Endothelial cell (in vitro differentiated cells): ENCODE measurements around the gene GSG1L. TPM values are rescaled to one million over a fixed set of nuclear protein-coding genes. Genes with fewer than 3 reads are reported as not detected.

Experiments used
- DNase-seq: peaks from one replicate; pipeline ENCODE4 v3.0.0; 2021; ENCODE audit warnings: low spot score
- H3K27ac Mint-ChIP-seq: one replicate; pipeline ENCODE4 v1.8.0; 2021; ENCODE audit warnings: mixed read lengths, inconsistent platforms; ENCODE audit not compliant: unreplicated experiment
- H3K27me3 Mint-ChIP-seq: one replicate; pipeline ENCODE4 v1.8.0; 2021; ENCODE audit warnings: mild to moderate bottlenecking, moderate library complexity, mixed read lengths, inconsistent platforms; ENCODE audit not compliant: unreplicated experiment
- H3K36me3 Mint-ChIP-seq: one replicate; pipeline ENCODE4 v1.8.0; 2021; ENCODE audit warnings: mild to moderate bottlenecking, low read depth, mixed read lengths, inconsistent platforms; ENCODE audit not compliant: unreplicated experiment
- H3K4me1 Mint-ChIP-seq: one replicate; pipeline ENCODE4 v1.8.0; 2021; ENCODE audit warnings: mild to moderate bottlenecking, mixed read lengths, inconsistent platforms; ENCODE audit not compliant: unreplicated experiment
- H3K4me3 Mint-ChIP-seq: one replicate; pipeline ENCODE4 v1.8.0; 2021; ENCODE audit warnings: mild to moderate bottlenecking, mixed read lengths, inconsistent platforms; ENCODE audit not compliant: unreplicated experiment
- H3K9me3 Mint-ChIP-seq: one replicate; pipeline ENCODE4 v1.8.0; 2021; ENCODE audit warnings: mixed read lengths, inconsistent platforms; ENCODE audit not compliant: unreplicated experiment
- total RNA-seq: library from RNA; stranded (reverse); fragmentation: NEBNext Ultra II Directional; extraction: Animal tissue kit (Norgen Biotek cat#: 25700); gene quantifications from one replicate; pipeline ENCODE4 v1.2.1, GENCODE V29; 2021; ENCODE audit not compliant: unreplicated experiment
- TF ChIP-seq, protein P1 (sequence below): fragments of 200-600 bp; sonication (generic); IDR thresholded peaks from one replicate; pipeline ENCODE4 v1.5.0; 2021; ENCODE audit warnings: antibody characterized with exemption; ENCODE audit not compliant: unreplicated experiment

Gene GSG1L
- total RNA-seq, 1 donor from 2014 or later: 0.38 TPM

DNA sequence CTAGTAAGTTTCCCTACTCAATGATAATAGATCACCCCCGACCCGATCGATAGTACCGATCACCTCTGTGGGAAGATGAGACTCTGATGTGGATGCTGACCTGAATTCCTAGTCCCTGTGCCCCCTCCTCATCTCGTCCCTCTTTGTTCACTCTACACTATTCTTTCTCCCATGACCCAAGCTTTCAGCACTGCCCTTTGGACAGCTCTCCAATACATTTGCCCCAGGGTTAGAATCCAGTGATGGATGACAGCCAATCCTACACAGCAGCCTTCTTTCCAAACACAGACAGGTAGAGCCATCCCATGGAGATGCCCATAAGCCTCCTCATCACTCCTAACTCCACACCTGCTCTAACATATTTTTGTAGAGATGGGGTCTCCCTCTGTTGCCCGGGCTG lies 141.1 kb downstream of the GSG1L start:
- no peak overlapping the region for H3K27ac Mint-ChIP-seq
- TF ChIP-seq, protein P1, sequence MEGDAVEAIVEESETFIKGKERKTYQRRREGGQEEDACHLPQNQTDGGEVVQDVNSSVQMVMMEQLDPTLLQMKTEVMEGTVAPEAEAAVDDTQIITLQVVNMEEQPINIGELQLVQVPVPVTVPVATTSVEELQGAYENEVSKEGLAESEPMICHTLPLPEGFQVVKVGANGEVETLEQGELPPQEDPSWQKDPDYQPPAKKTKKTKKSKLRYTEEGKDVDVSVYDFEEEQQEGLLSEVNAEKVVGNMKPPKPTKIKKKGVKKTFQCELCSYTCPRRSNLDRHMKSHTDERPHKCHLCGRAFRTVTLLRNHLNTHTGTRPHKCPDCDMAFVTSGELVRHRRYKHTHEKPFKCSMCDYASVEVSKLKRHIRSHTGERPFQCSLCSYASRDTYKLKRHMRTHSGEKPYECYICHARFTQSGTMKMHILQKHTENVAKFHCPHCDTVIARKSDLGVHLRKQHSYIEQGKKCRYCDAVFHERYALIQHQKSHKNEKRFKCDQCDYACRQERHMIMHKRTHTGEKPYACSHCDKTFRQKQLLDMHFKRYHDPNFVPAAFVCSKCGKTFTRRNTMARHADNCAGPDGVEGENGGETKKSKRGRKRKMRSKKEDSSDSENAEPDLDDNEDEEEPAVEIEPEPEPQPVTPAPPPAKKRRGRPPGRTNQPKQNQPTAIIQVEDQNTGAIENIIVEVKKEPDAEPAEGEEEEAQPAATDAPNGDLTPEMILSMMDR: no peak
- peaks cover 3% of the 10 kb centered on the region for H3K27me3 Mint-ChIP-seq
- no peak overlapping the region for H3K4me3 Mint-ChIP-seq
- no peaks in the 10 kb centered on the region for H3K9me3 Mint-ChIP-seq
- no peaks in the 10 kb centered on the region for H3K36me3 Mint-ChIP-seq
- no peak for DNase-seq
- H3K4me1 Mint-ChIP-seq: no peaks in the 10 kb centered on the region

- Mint-ChIP-seq H3K9me3 (no peaks in the 10 kb centered on the region), H3K36me3 (no peaks in the 10 kb centered on the region), H3K4me3 (no peak overlapping the region), H3K4me1 (no peaks in the 10 kb centered on the region), H3K27ac (no peak overlapping the region), H3K27me3 (peaks cover 3% of the 10 kb centered on the region)
- TF ChIP-seq, protein P1: no peak
- no peak for DNase-seq
These were observed 142.4 kb downstream of the GSG1L start for GRCh38 chr16:27921134-27921533.

DNA sequence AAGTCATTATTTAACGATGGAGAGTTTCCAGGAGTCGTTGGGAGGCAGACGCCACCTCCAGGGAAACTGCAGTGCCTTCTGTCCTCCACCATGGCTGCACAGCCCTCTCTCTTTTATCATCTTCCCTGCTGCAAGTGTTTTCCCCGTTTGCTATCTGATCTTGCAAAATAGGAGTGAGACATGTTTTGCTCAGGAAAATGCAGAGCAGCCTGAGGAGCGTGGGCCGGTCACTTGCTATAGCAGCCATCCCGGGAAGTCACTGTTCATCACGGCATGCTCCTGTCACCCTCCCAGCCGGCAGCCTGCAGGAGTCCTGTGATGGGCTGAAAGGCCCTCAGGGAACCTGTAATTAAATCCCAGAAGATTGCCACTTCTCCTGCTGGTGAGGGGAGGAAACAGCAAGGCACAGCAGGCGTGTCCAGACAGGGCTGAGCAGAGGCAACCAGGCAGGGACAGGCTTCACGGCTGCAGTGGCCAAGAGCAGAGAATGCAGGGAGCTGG lies 143.1 kb downstream of the GSG1L start:
- H3K4me3 Mint-ChIP-seq: no peak overlapping the region

DNA sequence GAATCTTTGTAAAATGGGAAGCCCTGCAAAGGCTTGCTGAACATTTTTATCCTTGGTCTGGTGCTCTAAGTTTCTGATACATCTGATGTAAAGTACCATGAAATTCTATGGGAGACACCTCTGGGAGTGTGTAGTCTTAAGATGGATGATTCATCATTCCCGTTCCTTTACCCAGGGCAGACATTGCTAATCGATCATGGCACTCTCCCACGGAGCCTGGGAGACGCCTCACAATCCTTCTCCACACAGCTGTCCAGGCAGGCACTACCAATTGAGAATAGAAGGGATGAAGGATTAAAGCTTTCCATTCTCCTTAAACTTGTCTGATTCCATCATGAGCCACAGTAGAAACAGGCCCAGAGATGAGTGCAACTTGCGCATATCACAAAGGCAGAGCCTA lies 144.8 kb downstream of the GSG1L start:
- TF ChIP-seq, protein P1: no peak
- peaks cover 3% of the 10 kb centered on the region for H3K27me3 Mint-ChIP-seq
- H3K9me3 Mint-ChIP-seq: no peaks in the 10 kb centered on the region
- DNase-seq: no peak
- H3K4me1 Mint-ChIP-seq: no peaks in the 10 kb centered on the region
- H3K27ac Mint-ChIP-seq: no peak overlapping the region
- no peak overlapping the region for H3K4me3 Mint-ChIP-seq
- no peaks in the 10 kb centered on the region for H3K36me3 Mint-ChIP-seq

More for the DNA sequence above, 143.1 kb downstream of the GSG1L start:
- peaks cover 3% of the 10 kb centered on the region for H3K27me3 Mint-ChIP-seq
- no peaks in the 10 kb centered on the region for H3K9me3 Mint-ChIP-seq
- H3K36me3 Mint-ChIP-seq: no peaks in the 10 kb centered on the region
- TF ChIP-seq, protein P1: no peak
- DNase-seq: peak; percentile 31
- no peak overlapping the region for H3K27ac Mint-ChIP-seq
- no peaks in the 10 kb centered on the region for H3K4me1 Mint-ChIP-seq

DNA sequence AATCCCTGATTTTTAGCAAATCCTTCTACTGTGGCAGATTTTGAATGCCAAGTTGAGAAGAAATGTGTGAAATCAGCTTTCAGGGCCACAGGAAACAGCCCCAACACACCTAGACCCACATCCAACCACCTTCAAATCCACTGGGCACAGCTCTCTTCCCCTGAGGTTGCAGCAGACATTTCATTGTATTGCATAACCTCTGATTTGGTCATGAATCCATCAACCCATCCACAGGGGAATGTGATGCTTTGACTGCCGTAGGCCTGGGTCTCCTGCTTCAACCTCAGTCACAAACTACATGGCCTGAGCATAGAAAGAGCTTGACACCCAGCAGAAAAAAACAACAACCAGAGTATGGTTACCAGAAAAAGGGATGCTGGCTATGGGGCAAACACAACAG lies 145.6 kb downstream of the GSG1L start:
- TF ChIP-seq, protein P1: no peak
- no peaks in the 10 kb centered on the region for H3K4me1 Mint-ChIP-seq
- DNase-seq: no peak
- H3K9me3 Mint-ChIP-seq: no peaks in the 10 kb centered on the region
- no peak overlapping the region for H3K27ac Mint-ChIP-seq
- H3K36me3 Mint-ChIP-seq: no peaks in the 10 kb centered on the region
- H3K27me3 Mint-ChIP-seq: peaks cover 3% of the 10 kb centered on the region
- H3K4me3 Mint-ChIP-seq: no peak overlapping the region
